Endothelial cell of umbilical vein (primary cell): Measurements from ENCODE around the gene RFC2. TPM values are rescaled to one million over a fixed set of nuclear protein-coding genes. Genes with fewer than 3 reads are reported as not detected.

Experiments
- BruUV-seq: library from RNA; stranded (reverse); fragments of 400-500 nt; replicated peaks from 2 replicates; lab custom pipeline; 2021; lab: Mats Ljungman, UMichigan
- CTCF ChIA-PET: fragments of 300-600, 350-600 bp; sonication (Branson Sonifier 250); formaldehyde crosslinking; loops from one replicate; lab custom pipeline; 2021; ENCODE audit warnings: antibody characterized with exemption, inconsistent platforms; lab: Charles Lee
- POLR2A ChIA-PET: fragments of 300-600, 350-600 bp; sonication (Branson Sonifier 250); formaldehyde crosslinking; loops from one replicate; lab custom pipeline; 2021; ENCODE audit warnings: antibody characterized with exemption, inconsistent platforms; lab: Charles Lee
- DNase-seq: peaks from one replicate; pipeline ENCODE4 v3.0.0-alpha.2; 2011; ENCODE audit warnings: low read depth, low spot score
- FAIRE-seq: peaks from 2 replicates; lab custom pipeline; 2011; peaks lifted over from hg19 to GRCh38; lab: Jason Lieb, UNC
- H2AFZ ChIP-seq: 2 replicates; pipeline ENCODE4 v1.6.0; 2012; ENCODE audit warnings: low read depth, low read length, control low read depth, inconsistent platforms
- H3K27ac ChIP-seq: 2 replicates; pipeline ENCODE4 v1.5.1; 2011; ENCODE audit warnings: low read depth, mild to moderate bottlenecking, control low read depth, low read length, moderate library complexity; ENCODE audit not compliant: insufficient read depth
- H3K27me3 ChIP-seq, 2 experiments: 2 replicates each; pipeline versions ENCODE4 v1.6.0 to v1.6.1; 2011; ENCODE audit warnings: low read length in 2 of 2, mixed read lengths in 1 of 2; ENCODE audit not compliant: control insufficient read depth in 2 of 2, insufficient read depth in 2 of 2
- H3K36me3 ChIP-seq, 2 experiments: 2 replicates in 1 of 2; 3 replicates in 1 of 2; pipeline ENCODE4 v1.5.1; 2011; ENCODE audit warnings: low read length in 2 of 2, mild to moderate bottlenecking in 1 of 2, moderate library complexity in 1 of 2; ENCODE audit not compliant: control insufficient read depth in 2 of 2, insufficient read depth in 2 of 2; ENCODE audit errors: extremely low read depth in 1 of 2
- H3K4me1 ChIP-seq: 3 replicates; pipeline ENCODE4 v1.5.1; 2011; ENCODE audit warnings: mild to moderate bottlenecking, low read length; ENCODE audit not compliant: control insufficient read depth, insufficient read depth; ENCODE audit errors: extremely low read depth
- H3K4me2 ChIP-seq: 2 replicates; pipeline ENCODE4 v1.6.1; 2011; ENCODE audit warnings: low read length, control low read depth, mixed read lengths; ENCODE audit not compliant: insufficient read depth
- H3K4me3 ChIP-seq, 3 experiments: fragments of 200-600 bp in 1 of 3; sonication (generic), shearing (Covaris generic) in 1 of 3; replicated peaks in 1 of 3; 2 replicates each; pipeline ENCODE4 v1.5.1; 2011 to 2016; ENCODE audit warnings: control low read depth in 3 of 3, low read length in 3 of 3, mild to moderate bottlenecking in 2 of 3, inconsistent platforms in 1 of 3, low read depth in 1 of 3, moderate library complexity in 1 of 3; ENCODE audit not compliant: insufficient read depth in 1 of 3
- H3K79me2 ChIP-seq: 2 replicates; pipeline ENCODE4 v1.6.0; 2012; ENCODE audit warnings: low read length, inconsistent platforms; ENCODE audit not compliant: control insufficient read depth, insufficient read depth
- H3K9ac ChIP-seq: replicated peaks from 2 replicates; pipeline ENCODE3; 2011; ENCODE audit warnings: low read length, control low read depth; ENCODE audit not compliant: insufficient read depth; ENCODE audit errors: extremely low read depth
- H3K9me1 ChIP-seq: replicated peaks from 3 replicates; pipeline ENCODE4 v1.6.0; 2011; ENCODE audit warnings: mild to moderate bottlenecking, low read length; ENCODE audit not compliant: control insufficient read depth, insufficient read depth; ENCODE audit errors: extremely low read depth
- H3K9me3 ChIP-seq: replicated peaks from 2 replicates; pipeline ENCODE4 v1.5.1; 2012; ENCODE audit warnings: low read length, inconsistent platforms; ENCODE audit not compliant: control insufficient read depth, insufficient read depth
- H4K20me1 ChIP-seq: replicated peaks from 2 replicates; pipeline ENCODE3; 2011; ENCODE audit warnings: mild to moderate bottlenecking, low read length; ENCODE audit not compliant: control insufficient read depth, insufficient read depth; ENCODE audit errors: extremely low read depth
- CTCF ChIP-seq, 2 donors: IDR thresholded peaks; 1 replicate in 1 of 2; 2 replicates in 1 of 2; pipeline ENCODE4 v1.5.1; 2011; ENCODE audit warnings: low read length in 2 of 2, mild to moderate bottlenecking in 2 of 2, moderate library complexity in 2 of 2, control low read depth in 1 of 2, inconsistent platforms in 1 of 2, low read depth in 1 of 2; ENCODE audit not compliant: insufficient read depth in 1 of 2; ENCODE audit errors: extremely low read depth in 1 of 2
- EZH2 ChIP-seq: IDR thresholded peaks from 2 replicates; pipeline ENCODE4 v1.6.1; 2012; ENCODE audit warnings: borderline replicate concordance, low read depth, mild to moderate bottlenecking, moderate library complexity, low read length, inconsistent platforms; ENCODE audit not compliant: severe bottlenecking
- FOS ChIP-seq: IDR thresholded peaks from 2 replicates; pipeline ENCODE4 v1.6.1; 2011; ENCODE audit warnings: mild to moderate bottlenecking, low read length, moderate library complexity, borderline replicate concordance; ENCODE audit not compliant: insufficient read depth
- GATA2 ChIP-seq: IDR thresholded peaks from 2 replicates; pipeline ENCODE4 v1.7.0; 2011; ENCODE audit warnings: low read depth, mild to moderate bottlenecking, moderate library complexity, mixed read lengths, low read length; ENCODE audit not compliant: insufficient read length, insufficient read depth
- JUN ChIP-seq: IDR thresholded peaks from 2 replicates; pipeline ENCODE4 v1.6.1; 2011; ENCODE audit warnings: borderline replicate concordance, low read depth; ENCODE audit not compliant: insufficient read length, insufficient read depth
- MAX ChIP-seq: IDR thresholded peaks from 2 replicates; pipeline ENCODE4 v1.6.1; 2011; ENCODE audit not compliant: insufficient read depth, insufficient read length
- MYC ChIP-seq: IDR thresholded peaks from one replicate; pipeline ENCODE4 v1.6.1; 2011; ENCODE audit warnings: mild to moderate bottlenecking, low read depth, low read length
- POLR2A ChIP-seq: IDR thresholded peaks from 2 replicates; pipeline ENCODE4 v1.6.1; 2012; ENCODE audit warnings: low read depth, mild to moderate bottlenecking, control low read depth, low read length
- POLR2AphosphoS5 ChIP-seq: IDR thresholded peaks from 2 replicates; pipeline ENCODE4 v1.6.1; 2012; ENCODE audit warnings: low read depth, mild to moderate bottlenecking, control low read depth, low read length, moderate library complexity; ENCODE audit not compliant: insufficient read depth
- dilution Hi-C: fragments of 300-500 bp; cut with MboI; formaldehyde crosslinking; loops from one replicate; pipeline ENCODE4 v1.15.0; 2019; ENCODE audit warnings: low sequenced_read_pairs; ENCODE audit not compliant: extremely low pct_ligation_motif_present
- intact Hi-C: fragments of 100-400 bp; cut with micrococcal nuclease; formaldehyde crosslinking; loops from one replicate; pipeline ENCODE4 v1.10.0; 2022
- polyA plus RNA-seq, 4 experiments: library from polyadenylated mRNA; depleted of rRNA in 3 of 4; stranded (reverse) in 3 of 4; unstranded in 1 of 4; fragments of >200 nt; gene quantifications; 2 replicates each; pipeline versions ENCODE4 v1.2.1 to v1.2.3, GENCODE V29; 2011 to 2012; ENCODE audit warnings: missing spikeins in 1 of 4
- total RNA-seq: library from RNA; stranded (reverse); gene quantifications from 2 replicates; pipeline ENCODE4 v1.2.3, GENCODE V29; 2021

RFC2 gene
- total and polyA plus RNA-seq, 2 donors (not counting 3 experiments of a cell fraction or from before 2014, with no cell fraction given): 24.4 to 44.3 TPM

GRCh38 chr7:74194686-74195085 is 59.5 kb downstream of the RFC2 start:
- BruUV-seq: no TSS peak
- POLR2A ChIA-PET: no interaction called here
- no peak overlapping the region for H2AFZ ChIP-seq

More at GRCh38 chr7:74194686-74195085, 59.5 kb downstream of the RFC2 start:
- Histone ChIP-seq H3K4me2 (no peak overlapping the region), H3K4me3 (no peak overlapping the region), H3K4me1 (no peaks in the 10 kb centered on the region), H3K27ac (no peak overlapping the region), H3K27me3 (no peaks in the 10 kb centered on the region), H3K9ac (no peak overlapping the region), H3K9me3 (no peaks in the 10 kb centered on the region), H3K36me3 (peaks cover 25 to 38% of the 10 kb centered on the region in 2 experiments), H3K79me2 (peaks cover 24% of the 10 kb centered on the region), H4K20me1 (no peaks in the 10 kb centered on the region), H3K9me1 (no peaks in the 10 kb centered on the region)
- TF ChIP-seq EZH2: no peak
- TF ChIP-seq POLR2A: no peak
- TF ChIP-seq MYC: no peak
- no peak for TF ChIP-seq MAX
- TF ChIP-seq FOS: no peak
- no peak for TF ChIP-seq GATA2
- TF ChIP-seq CTCF (IDR thresholded peaks at IDR 0.05; ENCODE audit: extremely low read depth in 1 of 2, insufficient read depth in 1 of 2, low read depth in 1 of 2, low read length in 2 of 2): no peak
- no peak for TF ChIP-seq JUN
- TF ChIP-seq POLR2AphosphoS5: no peak
- intact Hi-C loops (no loop called here), dilution Hi-C loops (no loop called here)
- DNase-seq (no peak), FAIRE-seq (no peak)
- CTCF ChIA-PET: interaction anchor here (2.4 to 2.7 kb wide), 2 partner anchors 8 to 11 kb away, joined by 8 to 9 read pairs; no protein-coding TSS in a partner anchor
